ENCODE results near the gene GALNT4.

Gene GALNT4

DNA sequence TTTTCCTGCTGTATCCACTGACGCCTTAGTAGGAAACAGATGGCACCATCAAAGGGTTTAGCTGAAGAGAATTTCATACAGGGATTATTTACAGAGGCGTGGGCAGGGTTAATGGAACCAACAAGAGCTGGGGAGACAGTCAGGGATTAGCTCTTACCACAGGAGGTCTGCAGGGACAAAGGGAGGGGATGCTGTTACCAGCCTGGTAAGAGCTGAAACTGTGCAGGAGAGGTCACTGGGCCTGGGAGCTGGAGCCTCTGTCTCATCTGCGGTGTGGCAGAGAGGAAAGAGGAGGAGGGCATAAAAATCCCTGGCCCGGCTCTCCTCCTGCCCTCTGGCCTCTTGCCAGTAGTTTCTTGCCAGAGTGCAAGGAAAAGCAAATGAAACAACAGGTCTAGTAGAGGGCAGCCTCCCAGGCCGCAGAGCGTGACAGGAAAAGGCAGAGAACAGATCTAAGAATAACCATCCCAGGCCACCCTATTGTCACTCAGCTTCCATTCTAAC is 20.1 kb upstream of the GALNT4 start:
- no peak overlapping the region for H3K4me3 ChIP-seq (ENCODE audit: control insufficient read depth, low read depth, low read length)
- DNase-seq (ENCODE audit: low read depth): peak; percentile 36
- TF ChIP-seq, protein P1, sequence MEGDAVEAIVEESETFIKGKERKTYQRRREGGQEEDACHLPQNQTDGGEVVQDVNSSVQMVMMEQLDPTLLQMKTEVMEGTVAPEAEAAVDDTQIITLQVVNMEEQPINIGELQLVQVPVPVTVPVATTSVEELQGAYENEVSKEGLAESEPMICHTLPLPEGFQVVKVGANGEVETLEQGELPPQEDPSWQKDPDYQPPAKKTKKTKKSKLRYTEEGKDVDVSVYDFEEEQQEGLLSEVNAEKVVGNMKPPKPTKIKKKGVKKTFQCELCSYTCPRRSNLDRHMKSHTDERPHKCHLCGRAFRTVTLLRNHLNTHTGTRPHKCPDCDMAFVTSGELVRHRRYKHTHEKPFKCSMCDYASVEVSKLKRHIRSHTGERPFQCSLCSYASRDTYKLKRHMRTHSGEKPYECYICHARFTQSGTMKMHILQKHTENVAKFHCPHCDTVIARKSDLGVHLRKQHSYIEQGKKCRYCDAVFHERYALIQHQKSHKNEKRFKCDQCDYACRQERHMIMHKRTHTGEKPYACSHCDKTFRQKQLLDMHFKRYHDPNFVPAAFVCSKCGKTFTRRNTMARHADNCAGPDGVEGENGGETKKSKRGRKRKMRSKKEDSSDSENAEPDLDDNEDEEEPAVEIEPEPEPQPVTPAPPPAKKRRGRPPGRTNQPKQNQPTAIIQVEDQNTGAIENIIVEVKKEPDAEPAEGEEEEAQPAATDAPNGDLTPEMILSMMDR (conservative IDR thresholded peaks at IDR 0.05; ENCODE audit: control insufficient read depth, insufficient read depth, low read depth, low read length): no peak

DNA sequence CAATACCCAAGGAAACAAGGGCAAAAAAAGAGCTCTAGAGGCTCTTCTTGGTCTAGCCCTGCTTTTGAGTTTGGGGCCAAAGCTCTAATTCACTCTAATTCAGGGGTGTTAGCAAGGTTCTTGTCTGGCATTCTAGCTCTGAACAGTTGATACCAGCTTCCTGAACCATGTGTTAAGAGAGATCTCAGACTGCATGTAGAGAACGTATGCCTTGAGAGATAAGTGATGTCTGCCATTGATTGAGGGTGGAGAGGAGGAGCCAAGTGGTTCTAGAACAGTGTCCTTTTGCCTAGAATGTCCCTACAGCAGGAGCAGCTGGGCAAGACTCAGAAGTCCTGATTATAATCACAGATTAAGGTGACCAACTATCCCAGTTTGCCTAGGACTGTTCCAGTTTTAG is 19.4 kb upstream of the GALNT4 start:
- no peak for DNase-seq (ENCODE audit: low read depth)
- H3K4me3 ChIP-seq (ENCODE audit: control insufficient read depth, low read depth, low read length): no peak overlapping the region
- TF ChIP-seq, protein P1 (conservative IDR thresholded peaks at IDR 0.05; ENCODE audit: control insufficient read depth, insufficient read depth, low read depth, low read length): no peak

DNA sequence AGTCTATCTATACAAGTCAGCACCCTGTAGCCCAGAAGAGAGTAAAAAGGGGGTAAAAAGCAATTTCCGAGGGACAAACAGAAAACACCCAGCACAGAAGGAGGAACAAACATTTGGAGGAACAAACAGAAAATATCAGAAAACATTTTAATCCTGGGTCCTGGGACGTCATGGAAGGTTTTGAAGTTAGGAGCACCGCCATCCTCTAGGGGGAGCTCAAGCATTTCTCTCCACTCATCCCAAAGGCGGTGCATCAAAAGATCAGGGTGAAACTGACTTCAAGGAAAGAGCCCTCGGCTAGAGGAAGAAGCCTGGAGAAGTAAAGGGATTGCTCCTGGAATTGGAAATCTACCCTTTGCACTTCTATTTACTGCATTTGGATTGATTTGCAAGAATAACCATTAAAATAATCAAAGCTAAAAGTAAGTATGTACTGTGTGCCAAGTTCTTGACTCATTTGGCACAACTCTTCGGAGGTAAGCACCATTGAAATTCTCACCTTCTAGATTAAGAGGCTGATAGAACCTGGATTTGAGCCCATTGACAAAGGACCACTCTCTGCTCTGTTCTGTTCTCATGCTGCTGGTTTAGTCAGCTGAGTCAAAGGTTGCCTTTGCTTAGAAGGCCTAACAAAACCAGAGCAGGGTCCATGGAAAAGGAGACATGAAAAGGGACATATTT is 18.5 kb upstream of the GALNT4 start:
- DNase-seq (ENCODE audit: low read depth): peak; percentile 87
- TF ChIP-seq, protein P1 (conservative IDR thresholded peaks at IDR 0.05; ENCODE audit: control insufficient read depth, insufficient read depth, low read depth, low read length): peak; percentile 96

DNA sequence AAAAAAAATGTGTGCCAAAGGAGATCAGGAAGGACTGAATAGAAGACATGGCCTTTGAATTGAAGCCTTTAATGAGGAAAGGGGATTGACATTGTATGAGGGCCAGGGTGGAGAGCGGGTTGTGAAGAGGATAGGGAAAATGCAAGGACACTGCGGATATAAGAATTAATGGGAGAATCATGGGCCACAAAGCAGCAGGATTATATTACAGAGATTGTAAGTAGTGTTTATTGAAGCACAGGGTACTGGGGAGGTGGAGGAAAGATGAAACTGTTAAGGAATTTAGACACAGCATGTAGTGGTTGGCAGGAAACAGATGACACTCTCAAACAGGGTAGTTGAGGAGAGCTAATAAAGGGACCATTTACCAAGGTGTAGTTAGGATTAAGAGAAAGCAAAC is 17.6 kb upstream of the GALNT4 start:
- no peak for DNase-seq (ENCODE audit: low read depth)
- TF ChIP-seq, protein P1 (conservative IDR thresholded peaks at IDR 0.05; ENCODE audit: control insufficient read depth, insufficient read depth, low read depth, low read length): no peak
- H3K4me3 ChIP-seq (ENCODE audit: control insufficient read depth, low read depth, low read length): no peak overlapping the region

More for the DNA sequence above, 18.5 kb upstream of the GALNT4 start:
- H3K4me3 ChIP-seq (ENCODE audit: control insufficient read depth, low read depth, low read length): no peak overlapping the region

DNA sequence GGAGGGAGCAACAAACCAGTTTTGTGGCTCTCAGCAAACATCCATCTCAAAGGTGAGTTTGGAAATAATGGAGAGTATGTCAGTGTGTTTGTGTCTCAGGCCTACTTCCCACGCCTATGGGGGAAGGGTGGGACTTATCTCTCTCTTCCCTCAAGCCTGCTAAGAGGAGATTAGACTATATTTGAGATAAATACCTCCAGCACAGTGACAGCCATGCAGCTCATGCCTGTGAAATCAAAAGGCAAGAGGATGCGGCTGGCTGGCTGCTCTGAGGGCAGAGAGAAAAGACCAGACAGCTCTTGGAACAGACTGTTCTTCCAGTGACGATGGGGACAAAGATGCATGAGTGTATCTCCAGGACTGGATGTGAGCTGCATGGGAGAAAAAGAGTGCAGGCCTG is 16.0 kb upstream of the GALNT4 start:
- H3K4me3 ChIP-seq (ENCODE audit: control insufficient read depth, low read depth, low read length): no peak overlapping the region
- no peak for DNase-seq (ENCODE audit: low read depth)
- TF ChIP-seq, protein P1 (conservative IDR thresholded peaks at IDR 0.05; ENCODE audit: control insufficient read depth, insufficient read depth, low read depth, low read length): no peak

DNA sequence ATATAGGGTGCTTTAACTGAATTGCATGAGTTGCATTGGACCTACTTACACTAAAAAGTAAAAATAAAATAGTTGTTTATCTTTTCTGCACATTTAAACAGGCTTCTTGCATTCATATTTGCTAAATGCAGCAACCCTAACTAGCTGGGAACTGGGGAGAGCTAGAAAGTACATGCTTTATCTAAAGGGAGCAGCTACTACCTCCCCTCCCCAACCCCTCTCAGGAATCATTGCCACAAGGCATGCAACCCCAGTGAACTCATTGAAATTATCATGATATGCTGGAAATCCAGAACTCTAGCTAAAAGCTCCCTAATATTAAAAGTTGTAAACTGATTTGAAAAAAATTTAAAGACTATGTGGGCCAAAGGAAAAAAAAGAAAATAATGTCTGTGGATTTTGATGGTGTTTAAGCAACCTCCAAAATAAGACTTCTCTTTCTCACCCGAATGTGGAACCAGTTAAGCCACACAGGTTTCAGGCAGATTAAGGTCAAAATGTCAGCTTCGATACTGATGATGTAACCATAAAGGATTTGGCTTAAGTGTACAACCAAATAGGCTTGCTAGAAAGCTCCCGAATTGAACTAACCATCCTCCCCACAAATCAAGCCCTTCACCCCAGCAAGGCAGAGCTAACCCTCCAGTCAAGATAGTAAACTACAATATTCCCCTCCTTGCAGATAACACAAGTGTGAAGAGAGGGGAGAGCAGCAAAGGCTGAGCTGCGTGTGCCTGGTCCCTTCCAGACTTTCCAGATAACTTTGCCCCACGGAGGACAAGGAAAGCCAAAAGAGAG is 15.0 kb upstream of the GALNT4 start:
- no peak for DNase-seq (ENCODE audit: low read depth)
- no peak overlapping the region for H3K4me3 ChIP-seq (ENCODE audit: control insufficient read depth, low read depth, low read length)
- TF ChIP-seq, protein P1 (conservative IDR thresholded peaks at IDR 0.05; ENCODE audit: control insufficient read depth, insufficient read depth, low read depth, low read length): no peak

All from fibroblast of mammary gland (primary cell).